HG03469 (cell line): ENCODE data around the gene PABPN1L.

ENCODE experiments used
- ATAC-seq: cut with Tn5 transposase; IDR thresholded peaks from one replicate; pipeline ENCODE4 v1.9.1; 2021; ENCODE audit warnings: mild to moderate bottlenecking, moderate library complexity, moderate number of reproducible peaks; ENCODE audit not compliant: unreplicated experiment

Gene PABPN1L, protein sequence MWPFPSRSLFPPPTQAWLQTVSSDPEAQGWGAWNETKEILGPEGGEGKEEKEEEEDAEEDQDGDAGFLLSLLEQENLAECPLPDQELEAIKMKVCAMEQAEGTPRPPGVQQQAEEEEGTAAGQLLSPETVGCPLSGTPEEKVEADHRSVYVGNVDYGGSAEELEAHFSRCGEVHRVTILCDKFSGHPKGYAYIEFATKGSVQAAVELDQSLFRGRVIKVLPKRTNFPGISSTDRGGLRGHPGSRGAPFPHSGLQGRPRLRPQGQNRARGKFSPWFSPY

DNA sequence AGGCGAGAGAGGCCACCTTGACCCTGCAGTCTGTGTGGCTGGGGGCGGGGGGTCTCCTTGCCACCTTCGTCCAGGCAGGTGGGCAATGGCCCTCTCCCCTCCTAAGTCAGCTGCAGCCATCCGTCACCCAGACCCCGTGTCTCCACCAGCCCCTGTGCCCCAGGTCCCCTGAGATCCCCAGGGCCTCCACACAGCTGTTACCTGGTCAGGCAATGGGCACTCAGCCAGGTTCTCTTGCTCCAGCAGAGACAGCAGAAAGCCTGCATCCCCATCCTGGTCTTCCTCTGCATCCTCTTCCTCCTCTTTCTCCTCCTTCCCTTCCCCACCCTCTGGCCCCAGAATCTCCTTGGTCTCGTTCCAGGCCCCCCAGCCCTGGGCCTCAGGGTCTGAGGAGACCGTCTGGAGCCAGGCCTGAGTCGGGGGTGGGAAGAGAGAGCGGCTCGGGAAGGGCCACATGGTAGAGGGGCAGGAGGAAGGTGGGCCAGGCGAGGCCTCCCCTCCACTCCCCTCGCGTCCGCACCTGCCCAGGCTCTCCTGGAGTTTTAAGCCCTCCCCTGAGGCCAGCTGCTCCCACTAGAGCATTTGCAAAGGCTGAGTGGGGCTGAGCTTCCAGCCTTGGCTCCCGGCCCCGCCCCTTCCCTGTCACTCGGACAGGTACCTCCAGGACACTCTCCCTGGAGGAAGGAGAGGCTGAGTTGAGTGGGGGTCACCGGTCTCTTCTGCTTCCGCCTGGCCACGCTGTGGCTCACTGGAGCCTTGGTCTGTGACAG is at the start of gene PABPN1L:
PABPN1L (minus strand) TSS at position 510 of the 770 bp plus-strand sequence; CDS start at position 456, 54 bp downstream.
- ATAC-seq = no peak

DNA sequence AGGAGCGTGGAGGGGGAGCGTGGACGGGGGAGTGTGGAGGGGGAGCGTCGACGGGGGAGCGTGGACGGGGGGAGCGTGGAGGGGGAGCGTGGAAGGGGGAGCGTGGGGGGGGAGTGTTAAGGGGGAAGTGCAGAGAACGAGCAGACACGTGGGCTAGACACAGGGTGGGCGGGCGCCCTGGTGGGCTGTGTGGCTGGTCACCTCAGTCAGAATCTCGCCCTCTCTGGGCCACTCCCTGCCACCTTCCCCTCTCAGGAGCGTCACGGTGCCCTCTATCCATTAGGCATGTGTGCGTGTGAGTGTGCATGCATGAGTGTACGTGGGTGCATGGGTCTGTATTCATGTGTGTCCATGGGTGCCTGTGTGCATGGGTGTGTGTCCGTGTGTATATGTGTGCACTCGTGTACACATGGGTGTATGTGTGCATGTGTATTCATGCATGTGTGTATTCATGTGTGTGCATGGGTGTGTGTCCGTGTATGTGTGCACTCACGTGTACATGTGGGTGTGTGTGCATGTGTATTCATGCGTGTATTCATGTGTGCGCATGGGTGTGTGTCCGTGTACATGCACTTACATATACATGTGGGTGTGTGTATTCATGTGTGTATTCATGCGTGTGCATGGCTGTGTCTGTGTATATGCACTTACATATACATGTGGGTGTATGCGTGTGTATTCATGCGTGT is 49.3 kb upstream of the PABPN1L start:
- ATAC-seq = no peak

DNA sequence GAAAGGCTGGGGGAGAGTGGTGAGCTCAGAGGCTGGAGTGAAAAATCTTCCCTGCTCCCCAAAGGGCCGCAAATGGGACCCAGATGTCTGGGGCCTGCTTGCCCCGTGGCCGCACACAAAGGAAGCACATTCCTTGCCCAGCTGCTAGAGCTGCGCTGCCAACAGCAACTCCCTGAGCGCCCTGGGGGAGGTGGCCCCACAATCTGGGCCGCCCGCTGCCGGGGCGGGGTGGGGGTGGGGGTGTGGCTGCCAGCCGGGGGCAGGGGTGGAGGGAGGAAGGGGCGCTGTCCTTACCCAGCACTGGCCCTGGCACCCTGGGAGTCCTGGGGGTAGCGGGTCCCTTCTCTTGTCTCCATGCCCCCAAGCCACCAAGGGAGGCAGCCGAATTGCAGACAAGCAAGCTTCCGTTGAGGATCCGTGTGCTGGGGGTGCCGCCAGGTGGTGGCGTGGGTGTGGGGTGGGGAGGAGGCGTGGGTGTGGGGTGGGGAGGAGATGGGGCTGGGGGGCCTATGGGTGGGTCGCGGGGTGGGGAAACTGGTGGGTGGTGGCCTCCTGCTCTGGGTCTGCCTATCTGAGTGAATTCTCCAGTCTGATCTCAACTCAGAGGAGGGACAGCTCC is 48.4 kb upstream of the PABPN1L start:
- ATAC-seq = no peak

DNA sequence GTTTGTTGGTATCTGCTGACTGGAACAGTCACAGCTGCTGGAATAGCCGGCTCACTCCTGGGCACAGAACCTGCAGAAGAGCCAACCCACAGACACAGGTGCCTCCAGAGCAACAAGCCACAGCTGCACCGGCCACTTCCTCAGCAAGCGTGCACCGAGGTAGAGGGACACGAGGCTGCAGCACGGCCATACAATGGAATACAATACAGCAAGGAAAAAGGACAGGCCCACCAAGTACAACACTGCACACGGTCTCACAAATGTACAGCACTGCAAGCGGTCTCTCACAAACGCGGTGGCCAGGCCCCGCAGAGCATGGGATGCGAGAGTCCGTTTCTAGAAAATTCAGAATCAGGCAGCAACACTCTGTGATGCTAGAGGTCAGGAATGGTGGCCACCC is 47.4 kb upstream of the PABPN1L start:
- ATAC-seq = no peak

DNA sequence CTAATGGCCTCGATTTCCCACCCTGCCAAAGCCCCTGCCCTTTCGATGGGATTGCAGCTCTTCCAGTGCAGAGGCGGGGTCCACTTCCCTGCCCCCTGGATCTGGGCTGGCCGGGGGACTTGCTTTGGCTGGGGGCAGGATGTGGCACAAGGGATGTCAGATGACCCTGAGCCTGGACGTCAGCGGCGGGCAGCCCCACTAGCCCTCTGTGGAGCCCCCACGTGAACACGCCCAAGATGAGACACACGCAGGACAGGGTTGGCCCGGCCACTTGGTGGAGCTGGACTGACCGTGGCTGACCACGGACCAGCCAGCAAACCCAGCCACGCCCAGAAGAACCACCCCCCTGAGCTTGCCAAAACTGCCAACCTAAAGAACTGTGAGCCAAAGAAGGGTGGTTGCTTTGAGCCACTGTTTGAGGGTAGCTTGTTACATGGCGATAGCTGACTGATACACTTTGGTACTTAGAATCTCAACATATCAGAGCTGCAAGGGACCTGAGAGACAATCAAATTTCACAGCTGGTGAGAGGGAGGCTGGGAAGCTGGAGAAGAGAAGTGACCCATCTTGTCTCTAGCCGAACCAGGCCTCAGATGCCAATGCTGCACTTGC is 46.6 kb upstream of the PABPN1L start:
- no peak for ATAC-seq

DNA sequence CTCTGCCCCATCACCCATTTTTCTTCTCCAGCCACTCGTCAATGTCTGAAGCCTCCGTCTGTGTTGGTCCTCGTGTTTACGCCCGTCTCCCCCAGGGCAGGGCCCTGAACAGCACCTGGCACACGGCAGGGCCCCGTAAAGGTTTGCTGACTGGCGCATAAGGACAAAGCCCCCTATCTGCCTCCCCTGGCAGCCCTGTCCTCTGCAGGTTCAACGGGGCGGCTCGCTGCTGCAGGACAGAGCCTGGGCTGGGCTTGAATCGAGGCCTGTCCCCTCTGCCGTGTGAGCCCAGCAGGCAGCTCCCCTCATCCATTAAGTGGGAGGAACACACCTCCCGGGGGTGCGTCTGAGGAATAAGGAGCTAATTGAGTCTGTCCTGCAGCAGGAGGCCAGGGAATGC is 46.1 kb upstream of the PABPN1L start:
- no peak for ATAC-seq

DNA sequence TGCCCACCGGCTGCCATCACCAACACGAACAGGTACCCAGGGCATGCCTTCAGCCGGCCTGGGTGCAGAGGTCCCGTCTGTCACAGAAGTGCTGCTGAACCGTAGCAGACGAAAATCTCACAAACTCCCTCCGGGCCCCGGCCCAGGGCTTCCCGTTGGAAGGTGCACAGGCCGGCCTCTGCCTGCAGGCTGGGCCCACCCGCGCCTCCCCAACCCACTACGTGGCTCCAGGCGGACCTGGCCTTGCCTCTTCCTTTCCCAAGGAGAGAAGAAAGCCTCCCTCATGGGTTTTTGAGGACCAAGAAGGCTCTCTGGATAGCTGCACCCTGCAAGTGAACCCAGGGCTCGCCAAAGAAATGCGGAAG is 45.5 kb upstream of the PABPN1L start:
- ATAC-seq = no peak

DNA sequence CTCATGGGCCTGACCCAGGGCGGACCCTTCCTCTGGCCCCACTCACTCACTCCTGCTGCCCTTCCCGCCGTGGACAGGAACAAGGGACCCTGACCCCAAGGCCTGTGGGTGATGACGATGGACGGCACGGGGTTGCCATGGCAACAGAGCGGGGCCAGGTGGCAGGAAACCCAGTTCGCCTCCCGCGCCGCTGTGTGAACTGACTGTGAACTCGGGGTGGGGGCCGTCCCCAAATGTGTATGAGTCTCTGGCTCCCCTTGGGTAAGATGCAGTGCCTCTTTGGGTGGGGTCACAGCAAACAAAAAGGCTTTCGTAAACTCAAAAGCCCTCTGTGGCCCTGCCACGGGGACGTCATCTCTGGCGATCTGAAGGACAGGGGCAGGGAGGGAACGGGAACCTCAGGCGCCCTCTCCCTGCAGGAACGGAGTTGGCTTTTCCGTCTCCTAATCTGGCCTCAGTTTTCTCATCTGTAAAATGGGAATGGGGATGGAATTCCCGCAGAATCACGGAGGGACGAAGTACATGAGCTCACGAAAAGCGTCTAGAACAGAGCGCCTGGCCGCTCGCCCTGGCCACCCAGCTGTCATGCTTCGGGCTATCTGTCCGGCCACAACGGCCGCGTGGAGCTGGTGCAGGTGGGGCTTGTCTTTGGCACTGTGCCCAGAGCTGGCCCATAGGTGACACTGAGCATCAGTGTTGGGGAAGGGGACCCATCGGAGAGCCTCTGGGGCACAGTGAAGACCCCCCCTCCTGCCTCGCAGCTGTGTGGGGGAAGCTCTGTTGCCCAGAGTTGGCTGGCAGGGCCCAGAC is 44.9 kb upstream of the PABPN1L start:
- ATAC-seq = no peak

DNA sequence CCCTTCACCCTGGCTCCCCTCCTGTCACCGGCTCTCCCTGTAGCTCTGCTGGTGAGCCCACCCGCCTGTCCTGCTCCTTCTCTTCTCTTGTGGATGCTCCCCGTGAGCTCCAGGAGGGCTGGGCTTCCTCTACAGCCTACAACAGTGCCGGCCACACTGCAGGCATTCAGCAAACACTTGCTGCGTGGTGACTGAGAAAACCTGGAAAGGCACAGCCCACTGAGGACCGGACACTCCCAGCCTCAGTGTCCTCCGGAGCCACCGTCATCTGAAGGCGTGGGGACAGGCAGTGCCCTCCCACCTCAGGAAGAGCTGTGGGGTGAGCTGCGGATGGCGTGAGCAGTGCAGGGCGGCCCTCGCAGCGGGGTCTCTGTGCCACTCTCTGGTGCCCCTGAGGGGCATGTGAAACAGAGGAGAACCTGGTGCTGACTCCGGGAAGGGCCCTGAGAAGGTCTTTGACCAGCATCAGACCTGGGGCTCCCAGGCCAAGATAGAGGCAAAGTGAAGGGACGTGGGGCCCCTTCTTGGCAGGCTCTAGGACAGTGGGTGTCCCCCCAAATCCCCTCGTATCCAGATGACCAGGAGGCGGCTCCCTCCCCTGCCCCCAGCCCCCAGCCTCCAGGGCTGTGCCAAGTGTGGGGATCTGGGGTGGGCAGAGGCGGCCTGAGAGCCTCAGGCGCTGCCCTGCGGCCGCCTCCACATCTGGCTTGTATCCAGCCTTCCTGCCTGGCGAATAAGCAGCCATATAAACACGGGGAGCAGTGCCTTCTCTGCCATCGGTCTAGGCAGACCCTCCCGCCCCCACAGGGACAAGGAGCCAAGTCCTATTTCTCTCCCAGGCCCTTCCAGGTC is 44.0 kb upstream of the PABPN1L start:
- no peak for ATAC-seq

DNA sequence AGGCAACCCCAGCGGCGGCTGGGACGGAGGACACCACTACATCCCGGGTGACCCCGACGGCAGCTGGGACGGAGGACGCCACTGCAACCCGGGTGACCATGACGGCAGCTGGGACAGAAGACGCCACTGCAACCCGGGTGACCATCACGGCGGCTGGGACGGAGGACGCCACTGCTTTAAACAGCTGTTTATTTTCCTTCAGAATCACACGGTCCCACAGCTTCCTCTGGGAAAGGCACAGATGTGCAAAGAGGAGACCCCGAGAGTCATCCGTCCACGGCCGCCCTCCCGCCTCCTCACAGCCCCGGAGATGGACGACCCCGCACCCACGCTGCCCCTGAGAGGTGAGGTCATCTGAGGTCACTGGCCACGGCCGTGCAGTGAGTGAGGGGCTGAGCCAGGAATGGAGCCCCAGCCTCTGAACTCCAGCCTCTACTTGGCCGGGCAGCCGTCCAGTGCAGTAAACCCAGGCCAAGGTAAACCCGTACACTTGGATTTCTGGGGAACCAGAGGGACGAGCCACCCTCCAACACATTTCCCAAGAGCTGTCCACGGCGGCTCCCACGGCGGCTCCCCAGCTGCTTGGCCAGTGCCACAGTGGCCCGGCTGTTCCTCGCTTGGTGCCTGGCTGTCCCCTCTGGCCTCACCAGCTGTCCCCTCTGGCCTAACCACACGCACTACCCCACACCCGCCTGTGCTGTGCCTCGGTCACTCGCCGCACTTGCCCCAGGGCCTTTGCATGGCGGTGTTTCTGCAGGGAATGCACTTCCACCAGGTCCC is 43.2 kb upstream of the PABPN1L start:
- no peak for ATAC-seq

DNA sequence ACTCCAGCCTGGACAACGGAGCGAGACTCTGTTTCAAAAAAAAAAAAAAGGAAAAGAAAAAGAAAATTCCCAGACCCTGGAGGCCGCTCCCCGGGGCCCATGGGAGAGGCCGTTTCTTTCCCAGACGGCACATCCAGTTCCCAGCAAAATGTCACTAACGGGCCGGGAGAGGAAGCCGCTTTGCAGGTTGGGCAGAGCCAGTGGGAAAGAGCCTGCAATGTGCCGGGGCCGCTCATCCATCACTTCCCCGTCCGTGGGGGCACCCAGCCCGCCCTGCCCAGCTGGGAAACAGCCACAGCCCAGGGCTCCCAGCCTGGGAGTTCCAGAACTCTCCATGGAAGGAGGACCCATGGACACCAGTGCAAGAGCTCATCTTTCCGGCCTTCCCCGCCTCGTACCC is 41.8 kb upstream of the PABPN1L start:
- ATAC-seq = no peak

DNA sequence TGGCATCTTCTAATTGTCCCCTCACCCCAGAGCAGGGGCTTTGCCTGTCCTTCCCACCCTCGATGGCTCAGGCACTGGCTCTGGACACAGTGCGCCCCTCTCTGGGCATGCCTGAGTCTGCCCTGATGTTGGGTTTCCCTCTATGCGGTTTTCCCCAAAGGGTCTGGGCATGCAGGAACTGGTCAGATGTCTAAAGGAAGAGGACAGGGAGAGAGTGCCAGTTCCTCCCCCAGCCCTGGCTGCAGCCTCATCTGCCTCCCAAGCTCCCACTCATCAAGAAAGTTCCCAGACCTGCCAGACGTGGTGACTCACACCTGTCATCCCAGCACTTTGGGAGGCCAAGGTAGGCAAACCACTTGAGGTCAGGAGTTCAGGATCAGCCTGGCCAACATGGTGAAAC is 41.3 kb upstream of the PABPN1L start:
- ATAC-seq = no peak

DNA sequence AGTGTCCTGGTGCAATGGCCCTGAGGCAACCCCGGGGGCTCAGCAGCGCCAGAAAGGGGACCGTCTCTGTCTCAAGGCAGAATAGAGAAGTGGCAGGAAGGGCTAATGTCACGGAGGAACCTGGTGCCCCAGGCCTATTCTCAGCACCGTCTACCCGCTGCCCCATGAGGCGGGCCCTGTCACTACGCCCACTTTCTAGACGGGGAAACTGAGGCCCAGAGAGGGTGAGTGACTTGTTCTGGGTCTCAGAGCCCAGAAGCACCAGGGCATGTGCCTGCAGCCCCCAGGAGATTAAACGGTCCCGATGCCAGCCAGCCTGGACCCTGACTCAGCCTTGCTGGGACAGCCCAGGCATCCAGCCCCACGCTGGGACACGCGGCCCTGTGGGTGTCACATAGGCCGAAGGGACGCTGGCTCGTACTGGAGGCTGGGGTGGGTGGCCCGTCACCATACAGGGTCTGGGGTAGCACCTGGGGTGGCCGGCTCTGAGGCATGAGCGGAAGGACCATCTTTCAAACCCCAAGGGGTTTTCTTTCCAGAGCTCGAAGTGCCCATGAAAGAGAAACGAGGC is 40.2 kb upstream of the PABPN1L start:
- ATAC-seq = no peak

DNA sequence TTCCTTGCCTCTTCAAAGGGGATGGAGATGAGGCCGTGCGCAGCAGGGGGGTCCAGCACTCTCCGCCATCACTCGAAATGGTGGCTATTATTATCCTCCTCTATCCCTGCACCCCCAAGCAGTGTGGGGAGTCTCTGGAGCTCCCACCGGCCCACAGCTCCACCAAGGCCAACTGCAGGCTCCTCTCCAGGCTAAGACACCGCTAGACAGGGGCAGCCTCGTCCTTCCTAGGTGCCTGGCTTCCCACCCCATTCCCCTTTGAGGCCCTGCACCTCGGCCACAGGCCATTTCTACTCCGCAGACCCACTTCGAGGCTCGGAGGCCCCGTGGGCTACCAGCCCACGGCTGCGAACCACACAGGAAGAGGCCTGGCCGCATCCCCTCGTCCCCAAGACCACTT is 39.6 kb upstream of the PABPN1L start:
- no peak for ATAC-seq

DNA sequence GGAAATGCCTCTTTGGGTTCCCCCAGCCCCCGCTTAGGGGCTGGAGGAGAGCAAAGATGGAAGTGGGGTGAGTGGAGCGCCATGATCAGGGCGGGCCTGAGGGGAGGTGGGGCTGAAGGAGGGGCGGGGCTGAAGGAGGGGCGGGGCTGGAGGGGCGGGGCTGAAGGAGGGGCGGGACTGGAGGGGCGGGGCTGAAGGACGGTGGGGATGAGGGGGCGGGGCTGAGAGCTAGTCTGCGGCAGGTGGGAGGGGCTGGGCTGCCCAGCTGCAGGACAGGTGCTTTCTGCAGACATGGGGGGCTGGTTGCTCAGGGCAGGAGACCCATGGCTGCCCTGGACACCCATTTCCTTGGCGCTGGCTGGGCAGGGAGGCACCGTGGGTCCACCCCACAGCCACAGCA is 39.1 kb upstream of the PABPN1L start:
- no peak for ATAC-seq

DNA sequence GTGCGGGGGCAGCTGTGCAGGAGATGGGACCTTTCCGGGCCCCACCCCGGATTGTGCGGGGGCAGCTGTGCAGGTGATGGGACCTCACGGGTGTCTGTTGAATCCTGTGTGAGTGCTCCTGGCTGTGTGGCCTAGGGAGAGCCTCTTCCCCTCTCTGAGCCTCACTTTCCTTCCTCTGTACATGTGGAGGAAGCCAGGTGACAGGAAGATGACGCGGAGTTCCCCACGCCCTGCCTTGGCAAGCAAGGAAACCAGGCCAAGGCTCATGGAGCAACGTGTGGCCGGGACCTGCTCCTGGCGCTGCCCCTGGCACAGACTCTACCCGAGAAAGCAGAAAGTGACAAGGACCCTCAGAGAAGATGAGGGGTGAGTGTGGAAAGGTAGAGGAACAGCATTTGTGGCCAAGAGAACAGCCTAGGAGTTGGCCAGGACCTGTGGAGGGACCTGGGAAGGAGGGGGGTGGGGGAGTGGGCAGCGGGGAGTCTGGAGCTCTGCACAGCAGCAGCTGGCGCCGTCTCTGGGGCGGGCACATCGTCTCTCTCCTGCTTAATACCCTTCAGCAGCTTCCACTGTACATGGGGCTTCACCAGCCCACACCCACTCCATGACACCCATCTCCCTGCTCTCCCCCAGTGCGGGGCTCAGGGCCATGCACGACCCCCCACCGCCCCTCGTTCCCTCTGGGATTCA is 38.4 kb upstream of the PABPN1L start:
- no peak for ATAC-seq

DNA sequence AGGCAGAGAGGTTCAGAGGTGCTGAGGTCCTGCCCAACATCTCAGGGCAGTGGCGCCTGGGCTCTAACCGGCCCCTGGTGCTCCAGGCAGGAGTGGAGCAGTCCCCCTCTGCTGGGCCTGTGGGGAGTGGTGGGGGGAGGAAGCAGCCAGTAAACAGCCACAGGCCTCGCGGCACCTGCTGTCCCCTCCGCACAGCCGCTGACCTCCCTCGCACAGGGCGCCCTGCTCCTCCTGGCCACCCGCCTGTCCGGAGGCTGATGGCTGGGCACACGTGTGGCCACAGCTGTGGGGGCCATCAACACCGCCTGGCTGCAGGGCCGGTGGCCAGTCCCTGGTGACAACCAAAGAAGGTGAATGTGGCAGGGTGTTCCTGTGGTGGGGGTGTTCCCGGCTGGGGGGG is 36.8 kb upstream of the PABPN1L start:
- no peak for ATAC-seq

DNA sequence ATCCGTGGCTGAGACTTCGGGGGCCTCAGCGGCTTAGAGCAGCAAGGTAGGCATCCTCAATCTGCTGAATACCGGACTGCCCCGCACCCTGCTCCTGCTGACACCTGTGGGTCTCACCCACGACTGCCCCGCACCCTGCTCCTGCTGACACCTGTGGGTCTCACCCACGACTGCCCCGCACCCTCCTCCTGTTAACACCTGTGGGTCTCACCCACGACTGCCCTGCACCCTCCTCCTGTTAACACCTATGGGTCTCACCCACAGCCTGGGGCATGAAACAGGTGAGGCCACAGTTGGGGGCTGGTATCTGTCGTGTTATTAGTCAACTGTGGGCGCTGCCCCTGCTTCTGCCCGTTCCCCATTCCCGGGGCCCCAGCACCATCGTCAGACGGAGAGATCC is 36.3 kb upstream of the PABPN1L start:
- ATAC-seq = no peak
